H54 (cell line): ENCODE data around the gene ZFAND3.

ENCODE experiments used
- DNase-seq: peaks from one replicate; pipeline ENCODE4 v3.0.0; 2011; ENCODE audit warnings: low spot score, mixed read lengths; ENCODE audit not compliant: insufficient read length
- FAIRE-seq: peaks from 3 replicates; lab custom pipeline; 2011; peaks lifted over from hg19 to GRCh38; lab: Jason Lieb, UNC
- POLR2A ChIP-seq: IDR thresholded peaks from 2 replicates; pipeline ENCODE4 v1.6.1; 2011; ENCODE audit warnings: low read depth, mild to moderate bottlenecking, low read length

ZFAND3 gene

DNA sequence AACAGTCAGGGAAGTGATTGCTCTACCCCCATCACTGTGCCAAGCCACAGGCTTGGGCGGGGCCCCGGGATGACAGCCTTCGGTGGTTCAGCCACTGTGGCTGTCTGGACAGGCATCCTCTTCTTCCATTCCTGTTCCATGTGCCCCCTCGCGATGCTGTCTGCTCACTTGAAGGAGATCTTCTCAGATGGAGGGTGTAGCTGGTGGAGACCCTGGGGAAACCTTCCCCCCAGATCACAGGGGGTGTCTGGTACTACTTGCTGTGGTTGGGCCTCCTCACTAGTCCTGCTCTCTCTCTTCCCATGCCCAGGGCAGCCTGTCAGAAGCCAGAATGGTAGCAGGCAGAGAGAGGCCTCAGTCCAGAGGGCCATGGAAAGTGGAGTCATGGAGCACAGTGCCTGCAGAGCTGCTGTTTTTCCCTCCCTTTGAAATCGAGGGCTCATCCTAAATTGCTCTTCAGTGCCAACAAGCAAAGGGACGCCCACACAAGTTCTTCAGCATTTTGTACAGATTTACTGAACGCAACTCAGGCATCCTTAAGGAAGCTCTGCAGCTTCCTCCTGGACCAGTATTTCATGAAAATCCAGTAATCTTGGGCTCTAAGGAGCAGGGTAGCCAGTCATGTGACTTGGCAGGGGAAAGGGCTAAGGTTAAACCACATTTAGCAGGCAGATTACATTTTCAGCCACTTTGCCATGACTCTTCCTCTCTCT lies 326.6 kb downstream of the ZFAND3 start:
- DNase-seq (no peak), FAIRE-seq (no peak)
- no peak for TF ChIP-seq POLR2A

DNA sequence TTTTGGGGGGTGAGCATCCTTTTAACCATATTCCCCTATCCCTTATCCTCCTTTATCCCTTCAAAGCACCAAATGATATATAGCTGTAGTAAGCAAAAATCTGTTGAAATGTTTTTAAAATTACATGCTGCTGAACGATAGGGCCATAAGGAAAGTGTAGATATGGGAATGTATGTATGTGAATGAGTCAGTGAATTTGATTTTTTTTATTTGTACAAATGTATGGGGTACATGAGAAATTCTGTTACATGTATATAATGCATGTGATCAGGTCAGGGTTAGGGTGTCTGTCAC lies 327.2 kb downstream of the ZFAND3 start:
- no peak for TF ChIP-seq POLR2A
- no peak for FAIRE-seq
- DNase-seq, result no peak

DNA sequence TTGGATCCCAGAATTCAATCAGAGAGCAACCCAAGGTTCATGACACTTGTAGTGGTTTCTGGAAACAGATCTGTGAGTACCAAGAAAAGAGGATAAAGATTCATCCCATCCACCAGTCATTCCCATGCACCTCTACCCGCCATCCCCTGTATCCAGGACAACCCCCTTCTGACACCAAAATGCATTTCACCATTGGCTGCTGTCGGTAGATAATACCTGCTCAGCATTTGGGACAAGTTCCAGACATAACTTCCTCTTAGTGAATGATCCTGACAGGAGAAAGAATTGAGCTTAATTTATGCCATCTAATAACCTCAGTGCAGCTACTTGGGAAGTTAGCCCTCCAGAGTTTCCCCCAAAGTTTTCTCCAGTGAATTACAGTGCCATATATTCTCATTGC lies 329.1 kb downstream of the ZFAND3 start:
- TF ChIP-seq POLR2A, result no peak
- DNase-seq (no peak), FAIRE-seq (no peak)

DNA sequence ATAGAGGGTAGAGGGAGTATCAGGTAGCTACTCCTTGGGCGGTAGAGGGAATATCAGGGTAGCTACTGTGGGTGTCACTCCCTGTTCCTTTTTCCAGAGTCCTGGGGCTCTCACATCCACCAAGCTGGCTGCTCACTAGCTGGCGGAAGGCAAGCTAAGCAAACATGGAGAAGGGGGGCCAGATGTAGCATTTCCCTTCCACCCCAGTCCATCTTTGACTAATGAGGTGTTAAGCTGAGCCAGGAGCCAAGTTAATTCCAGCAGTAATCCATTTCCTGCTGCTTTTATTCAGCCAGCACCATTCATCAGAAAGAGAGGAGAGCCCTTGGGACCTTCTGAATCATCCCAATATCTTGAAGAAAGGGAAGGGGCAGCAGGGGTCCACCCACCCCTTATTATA lies 330.0 kb downstream of the ZFAND3 start:
- FAIRE-seq (no peak), DNase-seq (no peak)
- no peak for TF ChIP-seq POLR2A

DNA sequence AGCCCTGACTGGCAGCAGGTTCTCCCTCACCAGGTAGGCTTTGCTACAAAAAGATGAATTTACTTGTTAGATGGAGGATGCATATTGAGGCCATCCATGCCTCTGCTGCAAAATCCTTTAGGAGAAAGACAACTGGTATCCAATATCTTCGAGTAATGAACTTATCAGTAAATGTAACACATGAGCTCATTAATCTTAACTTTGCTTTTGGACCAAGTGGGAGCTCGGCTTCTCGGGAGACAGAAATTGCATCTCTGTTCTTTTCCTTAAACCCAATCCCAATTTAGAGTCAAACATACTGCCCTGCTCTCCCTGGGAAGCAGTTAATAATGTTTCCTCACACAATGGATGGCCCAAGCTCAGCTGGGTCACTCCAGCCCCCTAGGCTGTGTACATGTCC lies 330.5 kb downstream of the ZFAND3 start:
- FAIRE-seq (no peak), DNase-seq (no peak)
- no peak for TF ChIP-seq POLR2A

DNA sequence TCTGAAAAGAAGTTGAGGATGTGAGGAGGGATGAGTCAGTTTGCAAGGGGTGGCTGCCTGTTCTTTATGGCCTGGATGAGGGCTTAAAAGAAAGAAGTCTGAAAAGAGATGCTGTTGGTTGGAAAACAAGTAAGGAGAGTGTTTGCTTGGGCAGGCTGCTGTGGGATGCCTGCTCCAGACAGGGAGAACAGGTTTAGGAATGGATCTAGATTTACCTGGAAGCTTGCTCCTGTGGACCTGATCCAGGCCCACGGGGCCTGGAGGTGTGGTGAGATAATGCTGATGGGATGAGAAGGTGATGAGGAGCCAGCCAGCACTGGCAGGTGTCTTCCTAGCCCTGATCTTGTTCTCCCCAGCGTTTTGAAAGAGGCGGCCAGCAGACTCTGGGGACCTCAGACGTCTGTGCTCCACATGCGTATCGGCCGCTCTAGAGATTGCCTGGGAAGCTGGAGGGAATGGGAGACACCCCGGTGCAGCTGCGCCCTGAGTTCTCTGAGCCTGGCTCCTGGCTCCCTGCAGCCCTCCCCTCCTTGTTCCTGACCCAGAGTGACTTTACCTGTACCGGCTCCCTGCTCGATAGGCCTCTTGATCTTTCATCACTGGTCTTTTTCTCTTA lies 331.3 kb downstream of the ZFAND3 start:
- no peak for FAIRE-seq
- no peak for TF ChIP-seq POLR2A
- no peak for DNase-seq

DNA sequence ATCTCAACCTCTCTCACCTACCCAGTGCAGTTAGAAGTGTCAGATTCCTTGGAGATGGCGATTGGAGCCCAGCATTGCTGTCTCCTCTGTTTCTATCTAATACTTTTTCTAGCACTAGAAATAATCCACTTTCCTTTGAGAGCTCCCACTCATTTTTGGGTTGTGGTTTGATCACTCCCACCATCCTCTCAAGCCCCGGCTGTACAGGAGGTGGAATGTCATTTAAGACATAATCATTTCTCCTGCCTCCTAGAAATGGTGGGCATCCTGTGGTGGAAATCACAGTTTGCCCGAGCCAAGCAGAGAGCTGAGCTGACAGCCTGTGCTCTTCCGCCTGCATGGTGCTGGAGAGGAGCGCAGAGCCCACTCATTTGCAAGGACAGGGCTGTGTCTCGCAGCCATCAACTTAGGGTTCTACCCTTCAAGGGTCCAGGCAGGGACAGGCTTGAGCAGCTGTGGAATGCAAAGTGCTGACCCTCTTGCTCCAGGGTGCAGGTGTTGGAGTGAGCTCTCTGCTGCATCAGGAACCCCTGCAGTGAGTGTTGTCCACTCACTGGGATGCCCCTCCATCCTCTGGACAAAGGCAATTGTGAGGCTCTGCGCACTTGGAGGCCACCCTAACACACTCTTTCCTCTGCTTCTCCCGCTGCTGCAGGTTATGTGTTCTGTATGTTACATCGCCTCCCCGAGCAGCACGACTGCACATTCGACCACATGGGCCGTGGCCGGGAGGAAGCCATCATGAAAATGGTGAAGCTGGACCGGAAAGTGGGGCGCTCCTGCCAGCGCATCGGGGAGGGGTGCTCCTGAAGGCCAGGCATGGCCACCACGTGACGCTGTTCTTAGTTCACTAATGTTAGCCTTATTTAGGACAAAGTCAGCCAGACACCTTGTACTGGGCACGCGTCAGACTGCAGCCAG lies 332.3 kb downstream of the ZFAND3 start:
- no peak for TF ChIP-seq POLR2A
- DNase-seq (no peak), FAIRE-seq (no peak)

DNA sequence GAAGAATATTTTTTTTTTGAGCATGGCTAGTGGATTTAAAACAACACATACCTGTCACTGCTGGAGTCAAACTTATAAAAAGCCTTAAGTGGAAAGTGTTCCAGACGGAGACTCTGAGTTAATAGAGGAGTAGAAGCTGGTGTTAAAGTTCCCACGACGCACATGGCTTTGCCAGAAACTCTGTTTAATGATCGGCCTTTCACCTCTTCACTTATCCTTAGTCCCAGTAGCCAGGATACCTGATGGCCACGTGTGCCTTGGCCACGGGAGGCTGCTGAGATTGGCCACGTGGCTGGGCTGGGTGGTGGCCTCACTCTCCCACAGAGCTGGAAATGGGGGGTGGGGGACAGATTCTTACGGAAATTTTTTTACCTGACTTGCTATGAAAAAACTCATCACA lies 333.1 kb downstream of the ZFAND3 start:
- FAIRE-seq (no peak), DNase-seq (no peak)
- no peak for TF ChIP-seq POLR2A

DNA sequence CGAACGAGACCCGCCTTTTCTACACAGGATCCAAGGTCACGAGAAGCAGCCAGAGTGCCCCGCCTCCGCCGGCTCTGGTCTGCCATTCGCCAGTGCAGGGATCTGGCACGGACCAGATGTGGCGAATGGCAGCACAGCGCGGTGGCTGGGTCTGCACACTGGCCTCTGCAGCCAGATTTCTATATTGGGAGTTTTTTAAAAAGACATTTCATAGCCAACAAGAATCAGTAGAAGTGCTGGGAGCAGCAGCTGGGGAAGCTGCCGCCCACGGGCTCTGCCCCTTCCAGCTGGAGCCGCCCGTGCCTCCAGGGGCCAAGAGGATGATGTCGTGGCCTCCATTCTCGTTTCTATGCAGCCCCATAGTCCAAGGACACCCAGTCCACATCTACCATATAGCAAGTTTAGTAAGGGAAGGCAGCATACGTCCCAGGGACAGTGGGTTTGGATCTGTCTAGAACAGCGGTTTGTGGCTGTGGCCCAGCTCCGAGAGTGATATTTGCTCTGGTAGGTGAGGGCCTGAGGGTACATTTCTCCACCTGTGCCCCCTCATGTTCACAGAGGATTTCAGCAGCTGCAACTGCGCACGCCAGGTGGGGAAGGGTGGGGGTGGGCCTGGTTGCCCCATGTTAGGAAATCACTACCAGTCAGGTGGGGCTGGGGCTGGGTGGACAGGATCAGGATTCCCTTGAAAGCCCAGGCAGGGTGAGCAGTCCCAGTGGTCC lies 333.7 kb downstream of the ZFAND3 start:
- TF ChIP-seq POLR2A, result no peak
- FAIRE-seq (no peak), DNase-seq (no peak)

DNA sequence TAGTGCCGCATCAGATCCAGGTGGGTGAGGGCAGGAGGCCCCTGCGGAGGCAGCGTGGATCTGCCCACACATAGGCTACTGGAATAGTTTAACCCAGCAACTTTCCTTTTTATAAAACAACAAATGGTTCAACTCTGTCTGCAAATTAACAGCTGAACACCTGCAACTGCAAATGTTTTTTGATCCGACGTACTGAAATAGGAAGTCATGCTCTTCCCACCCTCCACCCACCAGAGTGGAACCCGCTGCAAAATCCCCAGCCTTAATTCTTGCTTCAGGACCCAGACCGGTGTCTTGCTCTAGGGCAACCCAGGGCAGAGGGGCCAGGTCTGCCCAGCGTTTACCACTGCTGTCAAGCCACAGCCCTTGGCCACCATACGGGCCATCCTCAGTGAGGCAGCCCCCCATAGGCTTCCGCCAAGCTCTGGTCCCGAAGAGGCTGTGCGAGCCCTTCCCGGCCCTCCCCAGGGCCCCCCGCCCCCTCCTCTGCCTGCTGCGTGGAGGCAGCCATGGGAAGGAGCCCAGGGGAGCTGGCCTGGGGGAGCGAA lies 334.3 kb downstream of the ZFAND3 start:
- no peak for TF ChIP-seq POLR2A
- DNase-seq (no peak), FAIRE-seq (no peak)

DNA sequence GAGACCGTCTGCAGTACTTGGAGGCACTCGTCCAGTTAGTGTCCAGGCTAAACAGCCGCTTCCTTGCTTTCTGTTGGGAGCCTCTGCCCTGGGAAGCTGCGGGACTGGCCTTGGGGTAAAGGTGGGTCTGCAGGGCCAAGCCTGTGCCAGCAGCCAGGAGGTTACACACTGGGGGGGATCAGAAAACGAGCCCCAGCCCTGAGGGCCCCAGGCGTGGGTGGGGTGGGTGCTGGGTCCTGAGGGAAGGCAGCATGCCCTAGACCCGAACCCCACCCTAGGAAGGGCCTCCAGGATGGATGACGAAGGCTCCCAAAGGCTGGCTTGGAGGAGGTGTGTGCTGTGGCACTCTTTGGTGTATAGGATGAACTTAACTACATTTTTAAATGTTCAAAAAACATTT lies 335.2 kb downstream of the ZFAND3 start:
- no peak for DNase-seq
- no peak for FAIRE-seq
- no peak for TF ChIP-seq POLR2A

DNA sequence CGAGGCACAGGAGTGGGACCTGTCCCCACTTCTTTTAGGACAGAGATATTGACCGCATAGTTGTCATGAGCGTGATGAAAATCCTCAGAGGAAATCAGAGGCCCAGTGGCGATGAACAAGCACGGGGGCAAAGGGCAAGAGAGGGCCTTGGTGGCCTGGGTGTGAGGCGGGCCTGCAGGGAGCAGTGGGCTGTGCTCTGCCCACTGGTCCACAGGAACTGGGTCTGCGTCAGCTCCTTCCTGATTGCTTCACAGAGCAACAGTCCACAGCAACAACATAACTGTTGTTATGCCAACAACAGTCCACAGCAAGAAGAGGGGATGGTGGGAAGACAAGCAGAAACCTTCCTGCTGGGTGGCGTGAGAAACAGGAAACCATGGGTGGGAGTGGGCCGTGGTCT lies 335.6 kb downstream of the ZFAND3 start:
- no peak for TF ChIP-seq POLR2A
- FAIRE-seq (no peak), DNase-seq (no peak)

DNA sequence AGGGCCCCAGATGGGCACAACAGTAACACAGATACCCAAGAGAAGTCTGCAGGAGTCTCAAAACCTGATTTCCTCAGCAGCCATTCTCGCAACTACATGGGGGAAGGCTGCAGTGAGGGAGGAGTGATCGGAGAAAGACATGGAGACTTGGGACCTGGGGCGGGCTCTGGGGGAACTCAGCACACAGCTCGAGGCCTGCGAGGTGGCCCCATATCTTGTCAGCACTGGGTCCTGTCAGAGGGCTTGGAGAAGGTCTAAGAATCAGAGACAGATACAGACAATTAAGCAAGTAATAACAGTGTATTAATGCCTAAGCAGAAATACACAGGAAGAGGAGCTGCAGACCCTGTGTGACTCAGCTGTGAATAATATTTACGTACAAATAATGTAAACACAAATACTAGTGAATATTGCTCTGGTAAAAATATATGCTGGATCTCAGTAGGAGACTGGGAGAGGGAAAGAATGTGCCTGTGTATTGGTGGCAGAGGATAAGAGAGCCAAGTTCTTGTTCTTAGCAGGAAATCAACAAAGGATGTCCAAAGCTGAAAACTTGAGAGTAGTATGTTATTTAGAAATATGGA lies 336.2 kb downstream of the ZFAND3 start:
- TF ChIP-seq POLR2A, result no peak
- no peak for DNase-seq
- no peak for FAIRE-seq
